Left hindlimb (tissue), 1 donor: ENCODE data around the gene LRRC28.

Experiments
- DNase-seq: peaks from one replicate; pipeline ENCODE4 v3.0.0-alpha.2; 2018

The LRRC28 gene

GRCh38 chr15:99307735-99308134 lies 56.5 kb downstream of the LRRC28 start:
- no peak for DNase-seq

- DNase-seq: no peak
Measured at GRCh38 chr15:99310745-99311144, 59.5 kb downstream of the LRRC28 start.

GRCh38 chr15:99312228-99312627 lies 60.9 kb downstream of the LRRC28 start:
- DNase-seq: no peak

GRCh38 chr15:99312794-99313193 lies 61.5 kb downstream of the LRRC28 start:
- DNase-seq: no peak

- DNase-seq: no peak
Measured at GRCh38 chr15:99315636-99316035, 64.4 kb downstream of the LRRC28 start.

GRCh38 chr15:99320374-99321215 lies 69.3 kb downstream of the LRRC28 start:
- DNase-seq: no peak

- no peak for DNase-seq
Measured at GRCh38 chr15:99321468-99321867, 70.2 kb downstream of the LRRC28 start.

GRCh38 chr15:99322643-99323405 lies 71.5 kb downstream of the LRRC28 start:
- DNase-seq: no peak

GRCh38 chr15:99324082-99324620 lies 72.9 kb downstream of the LRRC28 start:
- DNase-seq: peak; percentile 36

- no peak for DNase-seq
Measured at GRCh38 chr15:99324700-99325099, 73.4 kb downstream of the LRRC28 start.

- DNase-seq: no peak
Measured at GRCh38 chr15:99326235-99326634, 75.0 kb downstream of the LRRC28 start.

GRCh38 chr15:99328106-99329072 lies 77.1 kb downstream of the LRRC28 start:
- no peak for DNase-seq

- no peak for DNase-seq
Measured at GRCh38 chr15:99331381-99331780, 80.1 kb downstream of the LRRC28 start.

GRCh38 chr15:99333413-99333812 lies 82.1 kb downstream of the LRRC28 start:
- DNase-seq: no peak

- no peak for DNase-seq
Measured at GRCh38 chr15:99333981-99334380, 82.7 kb downstream of the LRRC28 start.

GRCh38 chr15:99335508-99335907 lies 84.2 kb downstream of the LRRC28 start:
- no peak for DNase-seq

- no peak for DNase-seq
Measured at GRCh38 chr15:99336794-99337193, 85.5 kb downstream of the LRRC28 start.

- no peak for DNase-seq
Measured at GRCh38 chr15:99340347-99340746, 89.1 kb downstream of the LRRC28 start.

- DNase-seq: no peak
Measured at GRCh38 chr15:99341786-99342185, 90.5 kb downstream of the LRRC28 start.

GRCh38 chr15:99343208-99343607 lies 91.9 kb downstream of the LRRC28 start:
- DNase-seq: no peak

GRCh38 chr15:99343881-99344551 lies 92.7 kb downstream of the LRRC28 start:
- DNase-seq: no peak

GRCh38 chr15:99344639-99345038 lies 93.4 kb downstream of the LRRC28 start:
- no peak for DNase-seq
